Psoas muscle (tissue), 8 donors: ENCODE measurements around the gene GALNT16. TPM values are rescaled to one million over a fixed set of nuclear protein-coding genes. Genes with fewer than 3 reads are reported as not detected.
A peak's percentile ranks its signal among the peaks of the same experiment; 100 is the strongest.

Experiments
- ATAC-seq, 4 donors: fragments of 200-7000 bp; cut with Tn5 transposase; one replicate each; pipeline ENCODE4 v1.9.1; 2020; ENCODE audit warnings: moderate library complexity in 3 of 4, mild to moderate bottlenecking in 2 of 4
- DNase-seq, 2 donors: peaks; one replicate each; pipeline ENCODE4 v3.0.0-alpha.2; 2020
- H3K27ac ChIP-seq: fragments of 200-600 bp; one replicate; pipeline ENCODE4 v1.8.0; 2022
- H3K27me3 ChIP-seq, 3 donors: fragments of 200-600 bp in 1 of 3; one replicate each; pipeline versions ENCODE4 v1.6.1 to v1.8.0; 2013 to 2022; ENCODE audit warnings: low read length in 2 of 3, mild to moderate bottlenecking in 2 of 3, moderate library complexity in 1 of 3; ENCODE audit not compliant: insufficient read depth in 3 of 3
- H3K36me3 ChIP-seq, 2 donors: fragments of 200-600 bp in 1 of 2; one replicate each; pipeline versions ENCODE4 v1.6.1 to v1.8.0; 2013 to 2022; ENCODE audit warnings: low read depth in 1 of 2, mild to moderate bottlenecking in 1 of 2, moderate library complexity in 1 of 2; ENCODE audit not compliant: insufficient read depth in 1 of 2
- H3K4me1 ChIP-seq: fragments of 200-600 bp; one replicate; pipeline ENCODE4 v1.8.0; 2022
- H3K4me3 ChIP-seq: fragments of 200-600 bp; one replicate; pipeline ENCODE4 v1.8.0; 2022; ENCODE audit warnings: mild to moderate bottlenecking
- H3K9me3 ChIP-seq: fragments of 200-600 bp; one replicate; pipeline ENCODE4 v1.8.0; 2022
- CTCF ChIP-seq: fragments of 200-600 bp; IDR thresholded peaks from one replicate; pipeline ENCODE4 v1.8.0; 2022; ENCODE audit warnings: antibody characterized with exemption
- WGBS, 3 donors: extraction: QIAGEN DNeasy Blood & Tissue Kit; methylation state at CpG; one replicate each; pipeline versions ENCODE4 v1.1.6 to v1.1.7; 2013; 5-methylcytosine and 5-hydroxymethylcytosine counted together
- intact Hi-C, 2 donors: fragments of 100-400 bp; cut with DNase I; formaldehyde crosslinking; loops; one replicate each; pipeline versions ENCODE4 v1.11.0 to v1.14.2; 2022
- polyA plus RNA-seq, 3 donors: library from polyadenylated mRNA; stranded (reverse); fragments of 200-250 nt; gene quantifications; one replicate each; pipeline ENCODE4 v1.2.3, GENCODE V29; 2013
- total RNA-seq, 4 donors: library from RNA; stranded (reverse); fragmentation: NEBNext Ultra II Directional in 2 of 4; extraction: Animal tissue kit (Norgen Biotek cat#: 25700) in 2 of 4; gene quantifications; one replicate each; pipeline versions ENCODE4 v1.2.1 to v1.2.4, GENCODE V29; 2021 to 2023
- donor health status: healthy with polysubstance abuse.
- donor health status: DM: no; HTN: no; CAD: no; lungs with moderate emphysema.
- donor health status: Bipolar disorder and iron deficiency.
- donor health status: healthy.
- donor health status: DM: yes; HTN: yes; CAD: no.
- donor health status: DM: no; HTN: no; CAD: no.
- donor health status: DM: no; HTN: no; CAD: no.
- donor health status: DM: yes; HTN: yes; CAD: no.

Gene GALNT16
- total and polyA plus RNA-seq, 7 donors, result 0.83 to 2.6 (median 1.7) TPM

GRCh38 chr14:69335371-69335771 is 75.4 kb downstream of the GALNT16 start:
- H3K27me3 ChIP-seq, result no peaks in the 10 kb centered on the region
- DNase-seq (no peak), ATAC-seq (no peak)
- no peak for TF ChIP-seq CTCF
- intact Hi-C loops, result no loop called here
- H3K9me3 ChIP-seq, result no peaks in the 10 kb centered on the region
- no peak overlapping the region for H3K27ac ChIP-seq
- H3K4me1 ChIP-seq, result no peaks in the 10 kb centered on the region
- no peak overlapping the region for H3K4me3 ChIP-seq
- 65 to 70% (median 67%) methylated on average over 6 of the region's 6 CpGs for WGBS, 3 donors
- no peaks in the 10 kb centered on the region for H3K36me3 ChIP-seq

- Histone ChIP-seq H3K36me3 (no peaks in the 10 kb centered on the region), H3K4me1 (no peaks in the 10 kb centered on the region), H3K27me3 (no peaks in the 10 kb centered on the region), H3K27ac (no peak overlapping the region), H3K9me3 (no peaks in the 10 kb centered on the region), H3K4me3 (no peak overlapping the region)
- ATAC-seq (no peak), DNase-seq (no peak)
- TF ChIP-seq CTCF, result no peak
- intact Hi-C loops, result no loop called here
- 93 to 96% (median 95%) methylated on average over 5 of the region's 5 CpGs for WGBS, 3 donors
These were observed 78.0 kb downstream of the GALNT16 start for GRCh38 chr14:69337984-69338383.

- WGBS, 3 donors, result 88 to 90% (median 89%) methylated on average over 13 of the region's 13 CpGs
- peak in 1 of 2 donors; percentile 13 for DNase-seq
- intact Hi-C loops, result no loop called here
- no peaks in the 10 kb centered on the region for H3K4me1 ChIP-seq
- no peaks in the 10 kb centered on the region for H3K9me3 ChIP-seq
- H3K4me3 ChIP-seq, result no peak overlapping the region
- TF ChIP-seq CTCF, result no peak
- H3K27ac ChIP-seq, result no peak overlapping the region
- H3K36me3 ChIP-seq, result no peaks in the 10 kb centered on the region
- no peak for ATAC-seq
- no peaks in the 10 kb centered on the region for H3K27me3 ChIP-seq
These were observed 79.5 kb downstream of the GALNT16 start for GRCh38 chr14:69339426-69339825.

GRCh38 chr14:69342928-69343525 is 83.1 kb downstream of the GALNT16 start:
- H3K4me1 ChIP-seq, result no peaks in the 10 kb centered on the region
- no peaks in the 10 kb centered on the region for H3K9me3 ChIP-seq
- intact Hi-C loops, result no loop called here
- DNase-seq, result no peak
- no peak for TF ChIP-seq CTCF
- no peaks in the 10 kb centered on the region for H3K27me3 ChIP-seq
- 72 to 77% (median 72%) methylated on average over 8 of the region's 8 CpGs for WGBS, 3 donors
- H3K36me3 ChIP-seq, result no peaks in the 10 kb centered on the region
- ATAC-seq, result no peak
- no peak overlapping the region for H3K27ac ChIP-seq
- no peak overlapping the region for H3K4me3 ChIP-seq

GRCh38 chr14:69344171-69344570 is 84.2 kb downstream of the GALNT16 start:
- TF ChIP-seq CTCF, result no peak
- Histone ChIP-seq H3K36me3 (no peaks in the 10 kb centered on the region), H3K27me3 (no peaks in the 10 kb centered on the region), H3K9me3 (no peaks in the 10 kb centered on the region), H3K27ac (no peak overlapping the region), H3K4me3 (no peak overlapping the region), H3K4me1 (no peaks in the 10 kb centered on the region)
- DNase-seq, result no peak
- intact Hi-C loops, result no loop called here
- ATAC-seq, result no peak
- 85 to 88% (median 87%) methylated on average over 3 of the region's 3 CpGs for WGBS, 3 donors
